ENCODE data around the gene PPP2R3B. TPM values are rescaled to one million over a fixed set of nuclear protein-coding genes. Genes with fewer than 3 reads are reported as not detected.
"Not testable (repeated sequence)": the region's sequence is repeated elsewhere in the genome, so short reads cannot be mapped to it uniquely, and the experiment has no call there.

The PPP2R3B gene
- total RNA-seq, 4 donors from 2014 or later: 4.5 to 12.0 (median 5.7) TPM

- no peak for TF ChIP-seq CTCF (IDR thresholded peaks at IDR 0.05)
- ATAC-seq (ENCODE audit: low FRiP score): no peak
- DNase-seq (ENCODE audit: low spot score): no peak
Measured at GRCh38 chrX:308821-309520, 77.7 kb downstream of the PPP2R3B start.

GRCh38 chrX:307261-308111, 79.2 kb downstream of the PPP2R3B start:
- DNase-seq (ENCODE audit: low spot score) (no peak), ATAC-seq (ENCODE audit: low FRiP score) (peak; percentile 37)
- TF ChIP-seq CTCF (IDR thresholded peaks at IDR 0.05): no peak

- ATAC-seq (ENCODE audit: low FRiP score); DNase-seq (ENCODE audit: low spot score): not testable (repeated sequence)
Measured at GRCh38 chrX:306614-307251, 80.0 kb downstream of the PPP2R3B start.

GRCh38 chrX:305781-306613, 80.7 kb downstream of the PPP2R3B start:
- DNase-seq (ENCODE audit: low spot score); ATAC-seq (ENCODE audit: low FRiP score): not testable (repeated sequence)

- DNase-seq (ENCODE audit: low spot score) (no peak), ATAC-seq (ENCODE audit: low FRiP score) (no peak)
- no peak for TF ChIP-seq CTCF (IDR thresholded peaks at IDR 0.05)
Measured at GRCh38 chrX:302975-303374, 83.7 kb downstream of the PPP2R3B start.

- no peak for TF ChIP-seq CTCF (IDR thresholded peaks at IDR 0.05)
- ATAC-seq (ENCODE audit: low FRiP score): no peak
Measured at GRCh38 chrX:300334-300733, 86.4 kb downstream of the PPP2R3B start.

GRCh38 chrX:298993-299392, 87.7 kb downstream of the PPP2R3B start:
- no peak for ATAC-seq (ENCODE audit: low FRiP score)
- TF ChIP-seq CTCF (IDR thresholded peaks at IDR 0.05): no peak
- no peak for DNase-seq (ENCODE audit: low spot score)

More at GRCh38 chrX:300334-300733, 86.4 kb downstream of the PPP2R3B start:
- no peak for DNase-seq (ENCODE audit: low spot score)
